ENCODE measurements around the gene MYO7B. TPM values are rescaled to one million over a fixed set of nuclear protein-coding genes. Genes with fewer than 3 reads are reported as not detected.

Gene MYO7B
- total RNA-seq, 1 donor: under 0.01 TPM

- peaks cover 90% of the 10 kb centered on the region for H3K79me2 ChIP-seq (ENCODE audit: insufficient read depth, low read length)
- no peaks in the 10 kb centered on the region for H3K9me3 ChIP-seq (ENCODE audit: low read depth, low read length)
- H2AFZ ChIP-seq (ENCODE audit: low read length): no peak overlapping the region
- peaks cover 5% of the 10 kb centered on the region for H4K20me1 ChIP-seq (ENCODE audit: insufficient read depth, low read length)
- peak overlapping the region; percentile 99 for H3K27ac ChIP-seq (ENCODE audit: low read depth, low read length)
- H3K4me2 ChIP-seq (ENCODE audit: insufficient read depth, low read length): peak overlapping the region; percentile 69
- TF ChIP-seq, protein P1, sequence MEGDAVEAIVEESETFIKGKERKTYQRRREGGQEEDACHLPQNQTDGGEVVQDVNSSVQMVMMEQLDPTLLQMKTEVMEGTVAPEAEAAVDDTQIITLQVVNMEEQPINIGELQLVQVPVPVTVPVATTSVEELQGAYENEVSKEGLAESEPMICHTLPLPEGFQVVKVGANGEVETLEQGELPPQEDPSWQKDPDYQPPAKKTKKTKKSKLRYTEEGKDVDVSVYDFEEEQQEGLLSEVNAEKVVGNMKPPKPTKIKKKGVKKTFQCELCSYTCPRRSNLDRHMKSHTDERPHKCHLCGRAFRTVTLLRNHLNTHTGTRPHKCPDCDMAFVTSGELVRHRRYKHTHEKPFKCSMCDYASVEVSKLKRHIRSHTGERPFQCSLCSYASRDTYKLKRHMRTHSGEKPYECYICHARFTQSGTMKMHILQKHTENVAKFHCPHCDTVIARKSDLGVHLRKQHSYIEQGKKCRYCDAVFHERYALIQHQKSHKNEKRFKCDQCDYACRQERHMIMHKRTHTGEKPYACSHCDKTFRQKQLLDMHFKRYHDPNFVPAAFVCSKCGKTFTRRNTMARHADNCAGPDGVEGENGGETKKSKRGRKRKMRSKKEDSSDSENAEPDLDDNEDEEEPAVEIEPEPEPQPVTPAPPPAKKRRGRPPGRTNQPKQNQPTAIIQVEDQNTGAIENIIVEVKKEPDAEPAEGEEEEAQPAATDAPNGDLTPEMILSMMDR (IDR thresholded peaks at IDR 0.05; ENCODE audit: extremely low read depth, low read depth, low read length): no peak
- peaks cover 37% of the 10 kb centered on the region for H3K36me3 ChIP-seq (ENCODE audit: insufficient read depth, low read length)
- no peaks in the 10 kb centered on the region for H3K27me3 ChIP-seq (ENCODE audit: insufficient read depth, low read length)
- H3K4me3 ChIP-seq (ENCODE audit: insufficient read depth, low read length): peak overlapping the region; percentile 41
- H3K4me1 ChIP-seq (ENCODE audit: insufficient read depth, low read length): peaks cover 35% of the 10 kb centered on the region
- peak; percentile 38 for DNase-seq (ENCODE audit: insufficient read length, low spot score, missing footprints)
Measured at GRCh38 chr2:127515383-127515915, 20.0 kb upstream of the MYO7B start.

- peak overlapping the region; percentile 69 for H3K4me2 ChIP-seq (ENCODE audit: insufficient read depth, low read length)
- H4K20me1 ChIP-seq (ENCODE audit: insufficient read depth, low read length): peaks cover 5% of the 10 kb centered on the region
- TF ChIP-seq, protein P1 (IDR thresholded peaks at IDR 0.05; ENCODE audit: extremely low read depth, low read depth, low read length): no peak
- H3K4me3 ChIP-seq (ENCODE audit: insufficient read depth, low read length): peak overlapping the region; percentile 41
- H3K27me3 ChIP-seq (ENCODE audit: insufficient read depth, low read length): no peaks in the 10 kb centered on the region
- H2AFZ ChIP-seq (ENCODE audit: low read length): no peak overlapping the region
- DNase-seq (ENCODE audit: insufficient read length, low spot score, missing footprints): no peak
- no peaks in the 10 kb centered on the region for H3K9me3 ChIP-seq (ENCODE audit: low read depth, low read length)
- H3K4me1 ChIP-seq (ENCODE audit: insufficient read depth, low read length): peaks cover 35% of the 10 kb centered on the region
- peaks cover 90% of the 10 kb centered on the region for H3K79me2 ChIP-seq (ENCODE audit: insufficient read depth, low read length)
- peak overlapping the region; percentile 99 for H3K27ac ChIP-seq (ENCODE audit: low read depth, low read length)
- H3K36me3 ChIP-seq (ENCODE audit: insufficient read depth, low read length): peaks cover 39% of the 10 kb centered on the region
Measured at GRCh38 chr2:127516041-127516762, 19.3 kb upstream of the MYO7B start.

DNA sequence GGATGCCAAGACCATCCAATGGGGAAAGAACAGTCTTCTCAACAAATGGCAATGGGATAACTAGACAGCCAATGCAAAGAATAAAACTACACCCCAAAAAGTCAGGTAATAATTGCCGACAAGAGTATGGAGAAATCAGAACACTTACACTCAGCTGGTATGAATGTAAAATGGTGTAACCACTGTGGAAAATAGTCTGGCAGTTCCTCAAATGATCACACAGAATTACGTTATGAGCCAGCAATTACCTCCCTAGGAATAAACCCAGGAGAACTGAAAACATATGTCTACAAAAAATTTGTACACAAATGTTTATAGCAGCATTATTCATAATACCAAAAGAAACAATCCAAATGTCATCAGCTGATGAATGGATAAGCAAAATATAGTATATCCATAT lies 18.0 kb upstream of the MYO7B start:
- Histone ChIP-seq H3K4me2 (ENCODE audit: insufficient read depth, low read length) (no peak overlapping the region), H4K20me1 (ENCODE audit: insufficient read depth, low read length) (peaks cover 5% of the 10 kb centered on the region), H3K27me3 (ENCODE audit: insufficient read depth, low read length) (no peaks in the 10 kb centered on the region), H2AFZ (ENCODE audit: low read length) (no peak overlapping the region), H3K79me2 (ENCODE audit: insufficient read depth, low read length) (peaks cover 89% of the 10 kb centered on the region), H3K36me3 (ENCODE audit: insufficient read depth, low read length) (peaks cover 42% of the 10 kb centered on the region), H3K27ac (ENCODE audit: low read depth, low read length) (peak overlapping the region; percentile 99), H3K9me3 (ENCODE audit: low read depth, low read length) (no peaks in the 10 kb centered on the region), H3K4me3 (ENCODE audit: insufficient read depth, low read length) (no peak overlapping the region), H3K4me1 (ENCODE audit: insufficient read depth, low read length) (peaks cover 35% of the 10 kb centered on the region)
- no peak for DNase-seq (ENCODE audit: insufficient read length, low spot score, missing footprints)
- TF ChIP-seq, protein P1 (IDR thresholded peaks at IDR 0.05; ENCODE audit: extremely low read depth, low read depth, low read length): no peak

DNA sequence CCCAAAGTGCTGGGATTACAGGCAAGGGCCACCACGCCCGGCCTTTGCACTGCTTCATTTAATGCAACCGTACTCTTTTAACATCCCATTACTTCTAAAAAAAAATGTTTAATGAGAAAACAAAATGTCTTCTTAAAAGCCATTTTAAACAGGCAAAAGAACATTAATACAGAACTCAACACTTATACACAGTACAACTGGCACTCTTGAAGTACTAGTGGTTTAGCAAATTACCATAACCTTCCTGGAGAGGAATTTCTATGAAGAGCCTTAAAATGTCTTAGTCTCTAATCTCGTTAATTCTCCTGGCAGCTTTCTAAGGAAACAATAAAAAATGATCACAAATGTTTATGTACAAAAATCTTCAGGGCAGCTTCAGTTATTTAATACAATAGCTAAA lies 15.1 kb upstream of the MYO7B start:
- Histone ChIP-seq H2AFZ (ENCODE audit: low read length) (no peak overlapping the region), H3K79me2 (ENCODE audit: insufficient read depth, low read length) (peaks cover 90% of the 10 kb centered on the region), H3K36me3 (ENCODE audit: insufficient read depth, low read length) (peaks cover 46% of the 10 kb centered on the region), H3K27me3 (ENCODE audit: insufficient read depth, low read length) (no peaks in the 10 kb centered on the region), H3K4me1 (ENCODE audit: insufficient read depth, low read length) (peaks cover 31% of the 10 kb centered on the region), H3K27ac (ENCODE audit: low read depth, low read length) (no peak overlapping the region), H3K9me3 (ENCODE audit: low read depth, low read length) (no peaks in the 10 kb centered on the region), H3K4me2 (ENCODE audit: insufficient read depth, low read length) (no peak overlapping the region), H3K4me3 (ENCODE audit: insufficient read depth, low read length) (no peak overlapping the region), H4K20me1 (ENCODE audit: insufficient read depth, low read length) (peaks cover 9% of the 10 kb centered on the region)
- DNase-seq (ENCODE audit: insufficient read length, low spot score, missing footprints): no peak
- TF ChIP-seq, protein P1 (IDR thresholded peaks at IDR 0.05; ENCODE audit: extremely low read depth, low read depth, low read length): no peak
